Fibroblast of gingiva (primary cell): ENCODE data around the gene SLC26A6.

ENCODE experiments used
- DNase-seq: peaks from one replicate; pipeline ENCODE4 v3.0.0-alpha.2; 2011; ENCODE audit warnings: low read depth

The SLC26A6 gene

GRCh38 chr3:48599077-48599501, 36.2 kb downstream of the SLC26A6 start:
- no peak for DNase-seq

DNA sequence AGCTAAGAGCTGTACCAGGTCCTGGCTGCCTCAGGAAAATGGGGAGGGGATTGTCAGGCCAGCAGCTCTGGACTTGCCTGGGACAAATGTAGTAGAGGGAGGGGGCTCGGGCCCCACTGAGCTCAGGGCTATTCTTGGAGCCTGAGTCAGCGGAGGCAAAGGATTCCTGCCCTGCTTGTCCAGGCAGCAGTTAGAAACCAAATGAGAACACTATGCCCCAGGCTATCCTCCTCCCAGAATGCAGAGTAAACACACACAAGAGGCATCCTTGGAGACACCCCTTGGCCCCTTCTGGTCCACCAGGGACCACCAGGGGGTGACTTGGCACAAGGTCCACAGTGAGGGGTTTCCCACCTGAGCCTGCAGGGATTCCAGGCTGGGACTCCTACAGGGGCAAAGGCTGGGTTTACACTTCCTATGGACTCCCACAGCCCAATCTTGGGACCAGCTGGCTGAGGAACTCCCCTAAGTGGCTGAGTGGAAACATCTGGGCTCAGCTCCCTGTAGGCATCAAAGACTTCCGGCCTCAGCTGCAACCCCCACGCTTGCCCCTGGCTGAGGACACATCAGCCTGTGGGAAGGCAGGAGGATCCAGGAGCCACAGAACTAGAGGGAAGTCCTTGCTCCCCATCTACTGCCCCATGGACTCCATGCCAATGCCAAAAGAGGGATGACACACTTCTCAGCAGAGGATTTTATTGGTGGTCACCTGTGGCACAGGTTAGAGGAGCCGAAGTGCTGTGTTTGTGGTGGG, 36.8 kb downstream of the SLC26A6 start:
- DNase-seq, result peak; percentile 97

- DNase-seq, result no peak
Measured at GRCh38 chr3:48597408-48597800, 37.9 kb downstream of the SLC26A6 start.

DNA sequence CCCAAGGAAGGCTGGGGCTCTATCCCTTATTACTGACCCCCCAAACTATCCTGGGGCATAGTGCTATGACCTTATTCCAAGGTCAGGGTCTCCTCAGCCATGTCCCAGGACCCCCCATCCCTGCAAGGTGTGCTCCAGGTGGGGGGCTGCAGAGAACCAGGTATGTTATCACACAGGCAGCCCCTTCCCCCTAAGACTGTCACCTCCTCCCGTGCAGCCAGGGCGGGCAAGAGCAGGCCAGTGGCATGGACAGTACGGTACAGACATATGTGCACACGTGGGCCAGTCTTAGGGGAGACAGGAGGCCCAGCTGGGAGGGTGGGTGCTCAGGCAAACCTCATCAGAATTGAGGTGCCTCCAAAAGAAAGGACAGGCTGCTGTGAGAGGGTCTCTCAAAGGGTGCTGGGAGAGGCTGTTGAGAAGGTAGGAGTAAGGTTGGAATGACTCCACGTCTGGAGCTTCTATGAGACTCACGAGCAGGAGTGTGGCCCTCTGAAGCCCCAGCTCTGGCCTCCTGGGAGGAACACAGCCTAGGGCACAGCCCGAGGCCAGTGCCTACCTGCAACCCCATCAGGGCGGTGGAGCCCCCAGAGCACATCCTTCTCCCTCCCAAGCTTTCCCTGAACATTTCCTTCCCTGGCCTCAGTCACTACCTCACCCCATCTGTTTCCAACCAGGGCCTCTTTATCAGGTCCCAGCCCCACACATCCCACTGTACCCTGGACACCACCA, 38.4 kb downstream of the SLC26A6 start:
- no peak for DNase-seq

- no peak for DNase-seq
Measured at GRCh38 chr3:48596157-48596556, 39.1 kb downstream of the SLC26A6 start.

- DNase-seq, result peak; percentile 77
Measured at GRCh38 chr3:48595526-48596121, 39.6 kb downstream of the SLC26A6 start.

- peak; percentile 51 for DNase-seq
Measured at GRCh38 chr3:48595075-48595525, 40.2 kb downstream of the SLC26A6 start, which contains the start of gene COL7A1. COL7A1 (minus strand) TSS chr3:48595329; CDS start chr3:48595159, 170 bp downstream.

DNA sequence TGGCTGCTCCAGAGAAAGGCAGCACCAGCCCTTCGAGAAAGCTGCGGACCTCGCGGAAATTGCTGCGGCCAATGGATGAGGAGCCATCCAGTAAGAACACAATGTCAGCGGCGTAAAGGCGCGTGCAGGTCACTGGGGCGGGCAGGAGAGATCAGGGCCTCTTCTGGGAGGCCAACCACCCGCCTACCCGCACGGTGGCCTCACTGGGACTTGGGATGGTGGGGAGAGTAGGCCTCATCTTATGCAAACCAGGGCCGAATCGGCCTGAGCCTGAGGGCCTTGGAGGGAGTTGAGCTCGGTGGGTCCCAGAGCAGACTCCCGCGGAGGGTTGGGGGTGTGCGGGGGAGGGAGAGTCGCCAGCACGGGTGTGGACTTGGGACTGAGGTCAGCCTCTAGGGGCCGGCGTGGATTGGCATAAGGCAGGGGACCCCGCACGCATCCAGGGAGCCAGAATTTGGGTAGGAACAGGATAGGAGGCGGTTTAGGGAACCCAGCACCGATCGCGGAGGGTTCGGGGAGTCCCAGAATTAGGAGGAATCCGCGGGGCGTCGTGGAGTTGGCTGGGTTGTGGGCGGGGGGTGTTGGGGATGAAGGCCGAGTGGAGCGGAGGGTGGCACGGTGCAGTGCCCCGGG, 40.7 kb downstream of the SLC26A6 start:
- peak; percentile 56 for DNase-seq

- DNase-seq, result no peak
Measured at GRCh38 chr3:48593337-48593736, 41.9 kb downstream of the SLC26A6 start.

GRCh38 chr3:48592519-48593087, 42.7 kb downstream of the SLC26A6 start:
- no peak for DNase-seq

DNA sequence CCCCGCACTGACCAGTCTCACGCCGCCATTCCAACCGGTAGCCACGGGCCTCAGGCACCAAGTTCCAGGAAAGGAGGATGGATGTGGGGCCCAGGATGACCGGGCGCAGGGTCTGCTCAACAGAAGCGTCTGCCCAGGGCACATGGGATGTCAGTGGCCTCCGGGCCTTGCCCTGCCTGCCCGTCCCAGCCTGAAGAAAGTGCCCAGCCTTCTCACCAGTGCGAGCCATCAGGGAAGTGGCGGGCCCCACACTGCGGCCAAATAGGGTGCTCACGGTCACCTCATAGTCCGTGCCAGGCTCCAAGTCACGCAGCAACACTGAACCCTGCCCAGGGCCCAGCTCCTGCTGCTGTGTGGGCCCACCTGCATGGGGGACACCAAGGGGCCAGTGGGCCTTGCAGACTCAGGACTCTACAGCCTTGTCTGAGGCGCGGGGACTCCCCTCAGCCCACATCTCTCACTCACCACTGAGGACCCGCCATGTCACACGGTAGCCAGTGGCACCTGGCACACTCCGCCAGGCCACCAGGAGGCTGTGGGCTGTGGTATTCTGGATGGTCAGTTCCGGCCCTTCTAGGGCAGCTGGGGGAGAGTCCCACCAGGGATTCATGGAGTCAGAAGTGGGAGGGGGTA, 43.3 kb downstream of the SLC26A6 start:
- no peak for DNase-seq

- no peak for DNase-seq
Measured at GRCh38 chr3:48591436-48591835, 43.8 kb downstream of the SLC26A6 start.

DNA sequence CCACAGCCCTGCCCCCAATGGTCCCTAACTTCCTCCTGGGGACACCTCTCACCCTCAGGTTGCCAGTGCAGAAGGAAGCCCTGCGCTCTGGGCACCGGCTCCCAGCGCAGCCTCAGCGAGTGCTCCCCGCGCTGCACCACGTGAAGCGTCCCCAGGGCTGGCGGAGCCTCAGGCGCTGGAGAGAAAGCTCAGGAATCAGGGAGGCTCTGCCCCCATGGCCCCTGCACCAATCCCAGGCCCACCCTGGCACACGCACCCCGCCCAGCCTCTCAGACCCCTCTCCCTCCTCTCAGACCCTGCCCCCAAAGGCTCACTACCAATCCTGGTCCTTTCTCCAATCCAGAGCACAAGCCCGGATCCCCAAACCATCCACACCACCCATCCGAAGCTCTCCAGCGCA, 47.0 kb downstream of the SLC26A6 start:
- DNase-seq, result no peak

DNA sequence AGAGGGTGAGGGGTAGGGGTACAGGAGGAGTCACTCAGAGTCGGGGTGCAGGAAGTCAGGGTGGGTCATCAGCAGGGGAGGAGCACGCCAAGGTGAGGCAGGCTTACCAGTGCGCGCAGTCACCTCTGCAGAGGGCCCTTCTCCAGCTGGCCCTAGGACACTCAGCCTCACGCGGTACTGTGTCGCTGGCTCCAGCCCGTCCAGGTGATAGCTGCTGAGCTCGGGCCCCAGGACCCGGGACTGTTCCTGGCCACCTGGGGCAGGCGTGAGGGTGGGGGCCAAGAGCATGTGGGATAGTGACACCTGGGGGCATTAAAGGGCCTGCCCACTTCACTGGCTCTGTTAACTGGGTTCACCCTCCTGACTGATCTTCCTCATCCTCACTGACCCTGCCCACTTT, 47.6 kb downstream of the SLC26A6 start:
- DNase-seq, result no peak

DNA sequence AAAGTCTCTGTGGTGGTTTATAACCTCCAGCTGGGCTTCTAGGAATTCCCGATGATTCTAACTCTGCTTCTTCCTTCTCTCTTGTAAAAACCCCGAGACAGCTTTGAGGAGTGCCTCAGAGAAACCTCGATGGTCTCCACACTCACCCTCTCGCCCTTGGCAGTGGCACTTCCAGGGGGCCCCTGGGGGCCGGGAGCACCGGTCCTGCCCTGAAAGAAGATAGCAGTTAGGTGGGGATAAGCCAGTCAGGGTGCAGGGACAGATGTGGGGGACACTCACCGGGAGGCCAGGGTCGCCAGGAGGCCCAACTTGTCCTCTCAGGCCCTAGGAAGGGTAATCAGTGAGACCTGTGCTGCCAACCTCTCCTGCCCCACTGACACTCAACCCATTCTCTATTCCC, 49.9 kb downstream of the SLC26A6 start:
- DNase-seq, result no peak

GRCh38 chr3:48584836-48585235, 50.4 kb downstream of the SLC26A6 start:
- DNase-seq, result no peak

DNA sequence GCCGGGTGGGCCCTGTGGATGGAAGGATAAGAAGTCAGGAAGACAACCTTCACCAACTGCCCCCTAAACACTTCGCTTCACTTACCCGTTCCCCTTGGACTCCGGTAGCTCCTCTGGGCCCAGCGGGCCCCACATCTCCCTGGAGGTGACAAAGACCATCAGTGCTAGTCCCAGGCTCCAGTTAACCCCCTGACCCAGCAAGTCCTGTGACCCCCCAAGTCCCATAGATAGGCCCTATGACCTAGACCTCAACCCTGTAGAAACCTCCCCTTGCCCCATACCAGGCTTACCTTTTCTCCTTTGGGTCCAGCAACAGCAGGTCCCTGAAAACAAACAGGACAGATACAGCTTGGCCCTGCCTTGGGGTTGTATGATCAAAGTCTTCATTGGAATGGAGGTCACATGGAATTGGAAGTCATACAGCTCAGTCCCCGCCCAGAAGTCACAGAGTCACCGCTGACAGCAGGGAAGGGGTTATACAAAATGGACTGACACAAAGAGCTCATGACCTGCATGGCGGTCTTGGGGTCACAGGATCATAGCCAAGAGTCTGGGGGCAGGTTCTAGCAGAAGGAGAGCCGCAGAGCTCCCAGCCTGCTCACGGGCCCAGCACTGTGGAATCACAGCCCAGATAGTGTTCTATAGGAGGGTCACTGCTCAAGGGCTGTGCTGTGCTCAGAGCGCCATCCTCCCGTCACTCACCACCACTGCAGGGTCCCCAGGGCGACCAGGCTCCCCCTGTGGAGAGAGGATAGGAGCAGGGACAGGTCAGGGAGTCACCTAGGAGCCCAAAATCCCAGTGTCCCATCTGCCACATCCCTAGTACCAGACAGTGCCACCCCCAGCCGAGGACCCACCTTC, 53.4 kb downstream of the SLC26A6 start:
- no peak for DNase-seq

DNA sequence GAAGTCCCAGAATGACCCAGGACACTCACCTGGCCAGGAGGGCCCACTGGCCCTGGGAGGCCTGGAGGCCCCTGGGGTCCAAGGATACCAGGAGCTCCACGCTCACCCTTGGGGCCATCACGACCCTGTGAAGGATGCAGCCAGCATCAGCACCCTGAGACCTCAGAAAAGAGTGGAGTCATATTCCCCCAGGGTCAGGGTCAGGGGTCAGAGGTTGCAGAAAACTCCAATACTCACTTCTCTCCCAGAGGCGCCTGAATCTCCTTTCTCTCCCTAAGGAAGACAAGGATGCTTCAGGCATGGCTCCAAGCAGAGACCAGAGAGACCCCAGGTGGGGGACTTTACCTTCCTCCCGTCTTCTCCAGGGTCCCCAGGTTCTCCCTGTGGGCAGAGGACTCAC, 58.6 kb downstream of the SLC26A6 start:
- no peak for DNase-seq
